ENCODE results near the gene DAPK1. TPM values are rescaled to one million over a fixed set of nuclear protein-coding genes. Genes with fewer than 3 reads are reported as not detected.

DAPK1 gene
- total and polyA plus RNA-seq, 3 experiments from 2014 or later: 3.7 to 4.3 TPM; not detected in 1

GRCh38 chr9:87630266-87630665 lies 132.6 kb downstream of the DAPK1 start:
- H3K4me1 ChIP-seq (ENCODE audit: insufficient read depth, low read length): no peaks in the 10 kb centered on the region
- Mint-ChIP-seq H3K9me3 (peaks cover 0 to 3% (median 0%) of the 10 kb centered on the region in 5 donors), H3K27me3 (peaks cover 0 to 2% of the 10 kb centered on the region in 2 donors), H3K4me3 (no peak overlapping the region), H3K4me1 (no peaks in the 10 kb centered on the region), H3K27ac (no peak overlapping the region), H3K36me3 (no peaks in the 10 kb centered on the region)
- DNase-seq: no peak
- no peak overlapping the region for H3K4me3 ChIP-seq (ENCODE audit: low read length)
- ChIA-PET CTCF (no interaction called here), POLR2A (no interaction called here)
- H3K9me3 ChIP-seq (ENCODE audit: low read length): no peaks in the 10 kb centered on the region
- H3K27me3 ChIP-seq (ENCODE audit: insufficient read depth, low read length, poor library complexity, severe bottlenecking): no peaks in the 10 kb centered on the region
- H3K27ac ChIP-seq (ENCODE audit: low read depth, low read length): no peak overlapping the region
- H3K36me3 ChIP-seq (ENCODE audit: insufficient read depth, low read length): no peaks in the 10 kb centered on the region

GRCh38 chr9:87630846-87631245 lies 133.2 kb downstream of the DAPK1 start:
- Histone ChIP-seq H3K27ac (ENCODE audit: low read depth, low read length) (no peak overlapping the region), H3K36me3 (ENCODE audit: insufficient read depth, low read length) (no peaks in the 10 kb centered on the region), H3K4me1 (ENCODE audit: insufficient read depth, low read length) (no peaks in the 10 kb centered on the region), H3K4me3 (ENCODE audit: low read length) (no peak overlapping the region), H3K9me3 (ENCODE audit: low read length) (no peaks in the 10 kb centered on the region), H3K27me3 (ENCODE audit: insufficient read depth, low read length, poor library complexity, severe bottlenecking) (no peaks in the 10 kb centered on the region)
- Mint-ChIP-seq H3K4me3 (no peak overlapping the region), H3K4me1 (no peaks in the 10 kb centered on the region), H3K36me3 (no peaks in the 10 kb centered on the region), H3K27me3 (peaks cover 0 to 2% of the 10 kb centered on the region in 2 donors), H3K27ac (no peak overlapping the region), H3K9me3 (peaks cover 0 to 3% (median 0%) of the 10 kb centered on the region in 5 donors)
- DNase-seq: no peak
- ChIA-PET CTCF (no interaction called here), POLR2A (no interaction called here)

DNA sequence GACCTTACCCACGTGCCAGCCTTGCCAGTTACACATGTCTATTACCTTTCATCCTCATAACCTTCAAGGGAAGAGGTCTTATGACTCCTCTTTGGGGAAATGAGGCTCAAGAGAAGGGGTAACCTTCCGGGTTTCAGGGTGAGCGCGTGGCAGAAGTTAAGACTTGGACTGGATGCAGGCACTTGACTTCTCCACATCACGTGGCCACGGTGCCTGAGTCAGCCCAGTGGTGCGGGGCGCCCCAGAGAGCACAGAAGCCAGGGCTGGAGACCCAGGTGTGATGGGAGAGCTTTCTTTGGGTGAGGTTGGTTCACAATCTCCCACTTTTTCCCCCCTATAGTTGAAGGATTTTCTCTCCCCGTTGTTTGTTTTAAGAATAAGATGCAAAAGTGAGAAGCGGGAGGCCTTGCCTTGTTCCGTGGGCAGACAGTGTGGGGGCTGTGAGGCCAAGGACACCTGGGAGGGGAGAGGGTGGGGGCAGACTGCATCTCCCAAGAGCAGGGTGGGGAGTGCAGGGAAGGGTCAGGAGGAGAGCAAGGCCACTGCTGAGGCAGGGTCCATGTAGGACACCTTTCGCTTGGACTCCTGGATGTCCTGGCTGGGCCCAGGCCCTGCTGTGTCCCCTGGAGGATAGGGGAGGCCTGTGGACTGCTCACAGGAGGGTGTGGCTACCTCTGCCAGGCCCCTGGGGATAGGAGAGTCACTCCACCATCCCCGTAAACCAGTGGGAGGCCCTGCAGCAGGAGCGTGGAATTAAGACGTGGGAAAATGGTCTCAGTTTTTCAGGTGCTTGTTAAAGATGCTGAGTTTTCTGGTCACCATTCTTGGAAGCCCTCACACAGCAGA lies 138.2 kb downstream of the DAPK1 start:
- POLR2A ChIA-PET: no interaction called here
- no peak for DNase-seq
- no peaks in the 10 kb centered on the region for H3K4me1 ChIP-seq (ENCODE audit: insufficient read depth, low read length)
- H3K4me3 ChIP-seq (ENCODE audit: low read length): no peak overlapping the region
- H3K36me3 ChIP-seq (ENCODE audit: insufficient read depth, low read length): no peaks in the 10 kb centered on the region
- H3K9me3 ChIP-seq (ENCODE audit: low read length): no peaks in the 10 kb centered on the region
- H3K27ac ChIP-seq (ENCODE audit: low read depth, low read length): no peak overlapping the region
- H3K27me3 ChIP-seq (ENCODE audit: insufficient read depth, low read length, poor library complexity, severe bottlenecking): no peaks in the 10 kb centered on the region
- no peak overlapping the region for H3K4me3 Mint-ChIP-seq
- H3K27ac Mint-ChIP-seq: no peak overlapping the region
- H3K9me3 Mint-ChIP-seq: peaks cover 0 to 2% (median 0%) of the 10 kb centered on the region in 5 donors
- H3K36me3 Mint-ChIP-seq: no peaks in the 10 kb centered on the region
- CTCF ChIA-PET: no interaction called here
- H3K27me3 Mint-ChIP-seq: peaks cover 0 to 2% of the 10 kb centered on the region in 2 donors
- H3K4me1 Mint-ChIP-seq: no peaks in the 10 kb centered on the region

DNA sequence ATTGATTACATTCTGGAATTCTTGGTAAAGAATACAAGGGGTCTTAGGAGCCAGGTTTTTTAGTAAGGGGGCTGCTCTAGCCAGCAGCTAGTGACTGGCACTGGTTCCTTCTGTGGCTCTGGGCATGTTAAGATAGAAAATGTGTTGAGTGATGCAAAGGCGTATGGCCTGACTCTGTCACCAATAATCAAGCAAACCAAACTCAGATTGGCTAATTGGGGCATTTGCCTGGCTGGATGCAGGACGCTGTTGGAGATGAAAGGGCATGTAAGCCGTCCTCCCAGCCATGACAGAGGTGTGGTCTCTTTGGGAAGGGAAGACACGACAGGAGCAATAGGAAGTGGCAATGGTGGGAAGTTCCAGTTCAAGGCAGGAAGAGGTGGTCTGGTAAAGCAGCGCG lies 140.6 kb downstream of the DAPK1 start:
- Mint-ChIP-seq H3K9me3 (peaks cover 0 to 2% (median 0%) of the 10 kb centered on the region in 5 donors), H3K4me3 (no peak overlapping the region), H3K36me3 (no peaks in the 10 kb centered on the region), H3K27ac (no peak overlapping the region), H3K27me3 (peaks cover 0 to 2% of the 10 kb centered on the region in 2 donors), H3K4me1 (no peaks in the 10 kb centered on the region)
- DNase-seq: no peak
- POLR2A ChIA-PET: no interaction called here
- H3K9me3 ChIP-seq (ENCODE audit: low read length): no peaks in the 10 kb centered on the region
- no peaks in the 10 kb centered on the region for H3K4me1 ChIP-seq (ENCODE audit: insufficient read depth, low read length)
- CTCF ChIA-PET: no interaction called here
- H3K27me3 ChIP-seq (ENCODE audit: insufficient read depth, low read length, poor library complexity, severe bottlenecking): no peaks in the 10 kb centered on the region
- no peaks in the 10 kb centered on the region for H3K36me3 ChIP-seq (ENCODE audit: insufficient read depth, low read length)
- H3K4me3 ChIP-seq (ENCODE audit: low read length): no peak overlapping the region
- H3K27ac ChIP-seq (ENCODE audit: low read depth, low read length): no peak overlapping the region

GRCh38 chr9:87639949-87640348 lies 142.3 kb downstream of the DAPK1 start:
- Histone ChIP-seq H3K9me3 (ENCODE audit: low read length) (no peaks in the 10 kb centered on the region), H3K27ac (ENCODE audit: low read depth, low read length) (no peak overlapping the region), H3K4me3 (ENCODE audit: low read length) (no peak overlapping the region), H3K36me3 (ENCODE audit: insufficient read depth, low read length) (no peaks in the 10 kb centered on the region), H3K27me3 (ENCODE audit: insufficient read depth, low read length, poor library complexity, severe bottlenecking) (no peaks in the 10 kb centered on the region), H3K4me1 (ENCODE audit: insufficient read depth, low read length) (no peaks in the 10 kb centered on the region)
- CTCF ChIA-PET: no interaction called here
- no peak for DNase-seq
- no peaks in the 10 kb centered on the region for H3K4me1 Mint-ChIP-seq
- H3K4me3 Mint-ChIP-seq: no peak overlapping the region
- POLR2A ChIA-PET: no interaction called here
- H3K27me3 Mint-ChIP-seq: peaks cover 0 to under 1% of the 10 kb centered on the region in 2 donors
- no peak overlapping the region for H3K27ac Mint-ChIP-seq
- H3K9me3 Mint-ChIP-seq: peaks cover 0 to 2% (median 0%) of the 10 kb centered on the region in 5 donors
- H3K36me3 Mint-ChIP-seq: no peaks in the 10 kb centered on the region

GRCh38 chr9:87640385-87640795 lies 142.7 kb downstream of the DAPK1 start:
- ChIA-PET CTCF (no interaction called here), POLR2A (no interaction called here)
- peaks cover 0 to 2% (median 0%) of the 10 kb centered on the region in 5 donors for H3K9me3 Mint-ChIP-seq
- H3K4me3 ChIP-seq (ENCODE audit: low read length): no peak overlapping the region
- no peak overlapping the region for H3K27ac Mint-ChIP-seq
- H3K4me1 ChIP-seq (ENCODE audit: insufficient read depth, low read length): no peaks in the 10 kb centered on the region
- H3K36me3 Mint-ChIP-seq: no peaks in the 10 kb centered on the region
- H3K9me3 ChIP-seq (ENCODE audit: low read length): no peaks in the 10 kb centered on the region
- H3K4me3 Mint-ChIP-seq: no peak overlapping the region
- H3K4me1 Mint-ChIP-seq: no peaks in the 10 kb centered on the region
- H3K36me3 ChIP-seq (ENCODE audit: insufficient read depth, low read length): no peaks in the 10 kb centered on the region
- no peaks in the 10 kb centered on the region for H3K27me3 ChIP-seq (ENCODE audit: insufficient read depth, low read length, poor library complexity, severe bottlenecking)
- H3K27me3 Mint-ChIP-seq: no peaks in the 10 kb centered on the region
- H3K27ac ChIP-seq (ENCODE audit: low read depth, low read length): no peak overlapping the region
- DNase-seq: no peak

- H3K9me3 ChIP-seq (ENCODE audit: low read length): no peaks in the 10 kb centered on the region
- no peaks in the 10 kb centered on the region for H3K27me3 ChIP-seq (ENCODE audit: insufficient read depth, low read length, poor library complexity, severe bottlenecking)
- no peaks in the 10 kb centered on the region for H3K27me3 Mint-ChIP-seq
- no peak for DNase-seq
- H3K4me3 Mint-ChIP-seq: no peak overlapping the region
- H3K4me1 Mint-ChIP-seq: no peaks in the 10 kb centered on the region
- no peaks in the 10 kb centered on the region for H3K36me3 ChIP-seq (ENCODE audit: insufficient read depth, low read length)
- peaks cover 0 to 2% (median 0%) of the 10 kb centered on the region in 5 donors for H3K9me3 Mint-ChIP-seq
- ChIA-PET POLR2A (no interaction called here), CTCF (no interaction called here)
- H3K4me3 ChIP-seq (ENCODE audit: low read length): no peak overlapping the region
- no peaks in the 10 kb centered on the region for H3K36me3 Mint-ChIP-seq
- H3K4me1 ChIP-seq (ENCODE audit: insufficient read depth, low read length): no peaks in the 10 kb centered on the region
- no peak overlapping the region for H3K27ac Mint-ChIP-seq
- H3K27ac ChIP-seq (ENCODE audit: low read depth, low read length): no peak overlapping the region
These were observed 143.4 kb downstream of the DAPK1 start for GRCh38 chr9:87641067-87641466.

DNA sequence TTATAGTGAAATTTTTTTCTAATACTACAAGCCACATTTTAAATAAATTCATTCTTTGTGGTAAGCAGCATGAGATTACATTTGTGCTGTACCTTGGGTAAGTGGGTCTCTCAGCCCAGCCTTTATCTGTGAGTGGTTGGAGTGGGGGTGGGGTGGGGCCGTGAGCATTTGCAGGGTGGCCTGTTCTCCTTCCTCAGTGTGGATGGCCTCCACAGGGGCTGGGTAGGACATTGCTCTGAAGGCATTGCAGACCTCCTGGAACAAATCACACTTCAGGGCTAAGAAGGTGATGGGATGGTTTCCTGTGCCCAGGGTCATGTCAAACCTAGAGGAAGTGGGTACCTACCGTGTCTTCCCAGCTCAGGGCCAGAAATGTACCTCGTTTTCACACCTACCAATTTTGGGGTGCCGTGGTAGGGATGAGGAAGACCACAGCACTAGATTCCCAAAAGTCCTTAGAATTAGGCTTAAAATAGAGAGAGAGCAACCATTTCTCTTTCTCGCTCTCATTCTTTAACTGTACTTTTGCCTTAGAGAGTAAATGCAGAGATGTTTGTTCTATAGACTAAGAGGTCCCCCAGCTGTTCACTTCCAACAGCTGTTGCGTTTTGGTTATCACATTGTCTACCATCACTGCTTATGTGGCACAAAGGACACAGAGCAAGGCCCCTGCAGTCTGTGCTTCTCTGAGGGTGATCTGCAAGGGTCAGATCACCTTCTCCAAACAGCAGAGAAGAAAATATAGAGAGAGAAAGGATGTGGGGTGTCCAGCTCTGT lies 144.9 kb downstream of the DAPK1 start:
- H3K4me1 ChIP-seq (ENCODE audit: insufficient read depth, low read length): no peaks in the 10 kb centered on the region
- Mint-ChIP-seq H3K4me3 (no peak overlapping the region), H3K36me3 (no peaks in the 10 kb centered on the region), H3K27ac (no peak overlapping the region), H3K4me1 (no peaks in the 10 kb centered on the region), H3K27me3 (no peaks in the 10 kb centered on the region), H3K9me3 (no peaks in the 10 kb centered on the region)
- H3K27me3 ChIP-seq (ENCODE audit: insufficient read depth, low read length, poor library complexity, severe bottlenecking): no peaks in the 10 kb centered on the region
- no peak overlapping the region for H3K4me3 ChIP-seq (ENCODE audit: low read length)
- no peaks in the 10 kb centered on the region for H3K9me3 ChIP-seq (ENCODE audit: low read length)
- H3K36me3 ChIP-seq (ENCODE audit: insufficient read depth, low read length): no peaks in the 10 kb centered on the region
- CTCF ChIA-PET: no interaction called here
- DNase-seq: no peak
- no peak overlapping the region for H3K27ac ChIP-seq (ENCODE audit: low read depth, low read length)
- POLR2A ChIA-PET: no interaction called here

Data from CD8-positive, alpha-beta memory T cell (primary cell).